GM12878 (cell line): ENCODE measurements around the gene LYRM2. TPM values are rescaled to one million over a fixed set of nuclear protein-coding genes. Genes with fewer than 3 reads are reported as not detected.

Experiments used
- ATAC-seq: fragments of 200-7000 bp; cut with Tn5 transposase; 3 replicates; pipeline ENCODE4 v1.9.1; 2020; ENCODE audit warnings: mild to moderate bottlenecking, moderate library complexity
- BruUV-seq: library from RNA; stranded (reverse); fragments of 400-500 nt; replicated peaks from 2 replicates; lab custom pipeline; 2021; lab: Mats Ljungman, UMichigan
- CTCF ChIA-PET: fragments of 300-600 bp; sonication (Branson Sonifier 250); formaldehyde crosslinking; extraction: SDS; loops from one replicate; lab custom pipeline; 2021; ENCODE audit warnings: inconsistent platforms; lab: Yijun Ruan, JAX
- POLR2A ChIA-PET: fragments of 350-600 bp; formaldehyde crosslinking; extraction: SDS; loops from one replicate; lab custom pipeline; 2021; ENCODE audit warnings: inconsistent platforms; lab: Charles Lee
- RAD21 ChIA-PET: fragments of 300-600 bp; sonication (Branson Sonifier 250); formaldehyde crosslinking; loops from one replicate; lab custom pipeline; 2023; ENCODE audit warnings: antibody characterized with exemption; ENCODE audit not compliant: unreplicated experiment; lab: Charles Lee
- SMC1A ChIA-PET: fragments of 300-600 bp; sonication (Branson Sonifier 250); formaldehyde crosslinking; loops from one replicate; lab custom pipeline; 2023; ENCODE audit not compliant: unreplicated experiment, uncharacterized antibody; lab: Charles Lee
- DNase-seq: peaks from one replicate; pipeline ENCODE4 v3.0.0-alpha.2; 2011; ENCODE audit warnings: low read depth, low spot score
- FAIRE-seq: peaks from 3 replicates; lab custom pipeline; 2011; peaks lifted over from hg19 to GRCh38; lab: Jason Lieb, UNC
- H2AFZ ChIP-seq: 2 replicates; pipeline ENCODE4 v1.6.0; 2011; ENCODE audit warnings: low read depth, low read length, control low read depth; ENCODE audit not compliant: control insufficient read depth
- H3K27ac ChIP-seq: 2 replicates; pipeline ENCODE4 v1.5.1; 2011; ENCODE audit warnings: control low read depth; ENCODE audit not compliant: control insufficient read depth, insufficient read depth
- H3K27me3 ChIP-seq, 2 experiments: replicated peaks in 1 of 2; 2 replicates each; pipeline versions ENCODE4 v1.6.0 to v1.6.1; 2011; ENCODE audit warnings: low read length in 1 of 2; ENCODE audit not compliant: control insufficient read depth in 2 of 2, insufficient read depth in 2 of 2
- H3K36me3 ChIP-seq, 2 experiments: 2 replicates each; pipeline ENCODE4 v1.5.1; 2011; ENCODE audit warnings: low read length in 1 of 2; ENCODE audit not compliant: control insufficient read depth in 2 of 2, insufficient read depth in 2 of 2
- H3K4me1 ChIP-seq: 2 replicates; pipeline ENCODE4 v1.6.1; 2011; ENCODE audit warnings: mild to moderate bottlenecking, low read length, moderate library complexity, mixed read lengths; ENCODE audit not compliant: control insufficient read depth, insufficient read depth
- H3K4me2 ChIP-seq: 2 replicates; pipeline ENCODE4 v1.6.0; 2011; ENCODE audit warnings: control low read depth; ENCODE audit not compliant: control insufficient read depth, insufficient read depth
- H3K4me3 ChIP-seq: fragments of 200-600 bp; sonication (generic); 2 replicates; pipeline ENCODE4 v1.5.1; 2016
- H3K79me2 ChIP-seq: 2 replicates; pipeline ENCODE4 v1.6.0; 2011; ENCODE audit warnings: low read length; ENCODE audit not compliant: control insufficient read depth, insufficient read depth
- H3K9ac ChIP-seq: 2 replicates; pipeline ENCODE4 v1.8.0; 2011; ENCODE audit warnings: low read length, control low read depth, mixed read lengths; ENCODE audit not compliant: control insufficient read depth, insufficient read depth
- H3K9me3 ChIP-seq: replicated peaks from 3 replicates; pipeline ENCODE4 v1.5.1; 2011; ENCODE audit warnings: mild to moderate bottlenecking, low read length; ENCODE audit not compliant: control insufficient read depth, insufficient read depth
- H4K20me1 ChIP-seq: 2 replicates; pipeline ENCODE4 v1.6.0; 2011; ENCODE audit not compliant: control insufficient read depth, insufficient read depth
- CBX3 ChIP-seq: fragments of 200-600 bp; sonication (generic); IDR thresholded peaks from 2 replicates; pipeline ENCODE4 v1.6.1; 2016; ENCODE audit warnings: low read depth, borderline replicate concordance
- EGR1 ChIP-seq, 2 experiments: IDR thresholded peaks; 1 replicate in 1 of 2; 2 replicates in 1 of 2; pipeline ENCODE4 v1.6.1; 2011 to 2012; ENCODE audit warnings: low read depth in 2 of 2, low read length in 2 of 2, borderline replicate concordance in 1 of 2, mild to moderate bottlenecking in 1 of 2, moderate library complexity in 1 of 2
- HCFC1 ChIP-seq: fragments of 150-350 bp; IDR thresholded peaks from 2 replicates; pipeline ENCODE4 v1.6.1; 2014; ENCODE audit warnings: low read length
- IKZF1 ChIP-seq: fragments of 450-650 bp; conservative IDR thresholded peaks from 2 replicates; pipeline ENCODE4 v1.6.1; 2017; ENCODE audit warnings: antibody characterized with exemption, mild to moderate bottlenecking
- IRF4 ChIP-seq: IDR thresholded peaks from 2 replicates; pipeline ENCODE4 v1.6.1; 2011; ENCODE audit warnings: low read depth, low read length
- JUNB ChIP-seq: IDR thresholded peaks from 2 replicates; pipeline ENCODE4 v1.6.1; 2016; ENCODE audit warnings: antibody characterized with exemption, mild to moderate bottlenecking
- MEF2A ChIP-seq: IDR thresholded peaks from 2 replicates; pipeline ENCODE4 v1.6.1; 2011; ENCODE audit warnings: low read depth, mild to moderate bottlenecking, low read length, moderate library complexity; ENCODE audit not compliant: insufficient read depth
- MTA3 ChIP-seq: IDR thresholded peaks from 2 replicates; pipeline ENCODE4 v1.6.1; 2012; ENCODE audit warnings: low read length, inconsistent platforms, borderline replicate concordance
- NR2C1 ChIP-seq: fragments of 450-650 bp; IDR thresholded peaks from 2 replicates; pipeline ENCODE4 v1.6.1; 2017; ENCODE audit warnings: antibody characterized with exemption, mild to moderate bottlenecking, moderate library complexity
- RB1 ChIP-seq: fragments of 450-650 bp; formaldehyde crosslinking; IDR thresholded peaks from 2 replicates; pipeline ENCODE4 v1.6.1; 2017; ENCODE audit warnings: mild to moderate bottlenecking, borderline replicate concordance
- STAT1 ChIP-seq: fragments of 450-650 bp; conservative IDR thresholded peaks from 2 replicates; pipeline ENCODE4 v1.6.1; 2014; ENCODE audit warnings: antibody characterized with exemption, mild to moderate bottlenecking
- SUZ12 ChIP-seq: fragments of 200-600 bp; sonication (generic); IDR thresholded peaks from one replicate; pipeline ENCODE4 v1.6.1; 2018; ENCODE audit warnings: antibody characterized with exemption, mild to moderate bottlenecking; ENCODE audit not compliant: unreplicated experiment
- TARDBP ChIP-seq: IDR thresholded peaks from 2 replicates; pipeline ENCODE4 v1.6.1; 2016; ENCODE audit warnings: borderline replicate concordance
- TCF3 ChIP-seq: IDR thresholded peaks from 2 replicates; pipeline ENCODE4 v1.6.1; 2012; ENCODE audit warnings: low read depth, mild to moderate bottlenecking, low read length, borderline replicate concordance; ENCODE audit not compliant: insufficient read depth
- ZNF384 ChIP-seq: IDR thresholded peaks from 2 replicates; pipeline ENCODE4 v1.6.1; 2012; ENCODE audit warnings: low read depth, mild to moderate bottlenecking, low read length, improper control_type of control experiment, borderline replicate concordance
- ZZZ3 ChIP-seq: IDR thresholded peaks from 2 replicates; pipeline ENCODE4 v1.6.1; 2011; ENCODE audit warnings: low read depth; ENCODE audit not compliant: control insufficient read depth, insufficient read length
- in situ Hi-C: fragments of 300-500 bp; cut with MboI; formaldehyde crosslinking; loops from 9 replicates; pipeline ENCODE4 v1.14.3; 2018; ENCODE audit warnings: mixed read lengths
- intact Hi-C: fragments of 100-400 bp; cut with micrococcal nuclease; formaldehyde crosslinking; loops from one replicate; pipeline ENCODE4 v1.14.2; 2022; ENCODE audit not compliant: unreplicated experiment
- polyA plus RNA-seq, 11 experiments: library from polyadenylated mRNA; depleted of rRNA in 4 of 11; unstranded in 6 of 11; stranded (reverse) in 5 of 11; fragments of >200 nt; fragmentation: Nextera tagmentation in 4 of 11; fragmentation: Illumina TruSeq in 1 of 11; extraction: Ambion mirVana in 4 of 11; extraction: Trizol in 1 of 11; gene quantifications; 1 replicate in 1 of 11; 2 replicates in 10 of 11; pipeline versions ENCODE4 v1.2.1 to v1.2.3, GENCODE V29; 2011 to 2016; ENCODE audit warnings: inconsistent platforms in 2 of 11, missing spikeins in 2 of 11, low read depth in 1 of 11
- total RNA-seq, 4 experiments: library from RNA; depleted of rRNA in 3 of 4; stranded (reverse); fragments of >200 nt in 3 of 4; fragmentation: Illumina TruSeq in 1 of 4; extraction: Trizol in 1 of 4; gene quantifications; 2 replicates each; pipeline versions ENCODE4 v1.2.1 to v1.2.3, GENCODE V29; 2013 to 2021
- TF ChIP-seq, protein P1 (sequence below): fragments of 450-650 bp; formaldehyde crosslinking; IDR thresholded peaks from 2 replicates; pipeline ENCODE4 v1.4.0; 2022; ENCODE audit warnings: mild to moderate bottlenecking, moderate library complexity
- TF ChIP-seq, protein P2 (sequence below): IDR thresholded peaks from 2 replicates; pipeline ENCODE4 v1.6.1; 2011; ENCODE audit warnings: low read depth, mild to moderate bottlenecking, low read length, moderate library complexity, borderline replicate concordance; ENCODE audit errors: extremely low read depth
- TF ChIP-seq, protein P3 (sequence below): fragments of 450-650 bp; IDR thresholded peaks from 2 replicates; pipeline ENCODE4 v1.6.1; 2017; ENCODE audit warnings: antibody characterized with exemption, mild to moderate bottlenecking, moderate library complexity

Gene LYRM2
- total and polyA plus RNA-seq, 10 of the 15 experiments (the other 5 are each of a cell fraction or from before 2014, with no cell fraction given): 17.2 to 75.0 (median 30.9) TPM

DNA sequence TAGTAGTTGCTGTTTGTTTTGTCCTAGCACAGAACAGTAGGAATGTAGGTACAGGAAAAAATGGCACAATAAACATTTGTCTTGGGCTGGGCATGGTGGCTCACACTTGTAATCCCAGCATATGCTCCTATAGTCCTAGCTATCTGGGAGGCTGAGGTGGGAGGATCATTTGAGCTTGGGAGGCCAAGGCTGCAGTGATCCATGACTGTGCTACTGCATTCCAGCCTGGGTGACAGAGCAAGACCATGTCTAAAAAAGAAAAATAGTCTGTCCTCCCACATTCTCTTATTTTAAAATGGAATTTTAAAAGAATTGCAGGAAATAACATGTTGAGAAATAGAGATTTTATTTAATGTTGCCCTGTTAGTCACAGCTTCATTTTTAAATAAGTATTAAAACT lies 117.8 kb downstream of the LYRM2 start:
- no TSS peak for BruUV-seq
- TF ChIP-seq RB1 (no peak), IRF4 (no peak), IKZF1 (no peak), MTA3 (no peak), ZNF384 (no peak), EGR1 (IDR thresholded peaks at IDR 0.05; ENCODE audit: borderline replicate concordance in 1 of 2, low read depth in 2 of 2, low read length in 2 of 2) (no peak), ZZZ3 (no peak), CBX3 (no peak), TARDBP (no peak), STAT1 (no peak), MEF2A (no peak), HCFC1 (no peak), SUZ12 (no peak), NR2C1 (no peak), TCF3 (no peak), JUNB (no peak)
- TF ChIP-seq, protein P1, sequence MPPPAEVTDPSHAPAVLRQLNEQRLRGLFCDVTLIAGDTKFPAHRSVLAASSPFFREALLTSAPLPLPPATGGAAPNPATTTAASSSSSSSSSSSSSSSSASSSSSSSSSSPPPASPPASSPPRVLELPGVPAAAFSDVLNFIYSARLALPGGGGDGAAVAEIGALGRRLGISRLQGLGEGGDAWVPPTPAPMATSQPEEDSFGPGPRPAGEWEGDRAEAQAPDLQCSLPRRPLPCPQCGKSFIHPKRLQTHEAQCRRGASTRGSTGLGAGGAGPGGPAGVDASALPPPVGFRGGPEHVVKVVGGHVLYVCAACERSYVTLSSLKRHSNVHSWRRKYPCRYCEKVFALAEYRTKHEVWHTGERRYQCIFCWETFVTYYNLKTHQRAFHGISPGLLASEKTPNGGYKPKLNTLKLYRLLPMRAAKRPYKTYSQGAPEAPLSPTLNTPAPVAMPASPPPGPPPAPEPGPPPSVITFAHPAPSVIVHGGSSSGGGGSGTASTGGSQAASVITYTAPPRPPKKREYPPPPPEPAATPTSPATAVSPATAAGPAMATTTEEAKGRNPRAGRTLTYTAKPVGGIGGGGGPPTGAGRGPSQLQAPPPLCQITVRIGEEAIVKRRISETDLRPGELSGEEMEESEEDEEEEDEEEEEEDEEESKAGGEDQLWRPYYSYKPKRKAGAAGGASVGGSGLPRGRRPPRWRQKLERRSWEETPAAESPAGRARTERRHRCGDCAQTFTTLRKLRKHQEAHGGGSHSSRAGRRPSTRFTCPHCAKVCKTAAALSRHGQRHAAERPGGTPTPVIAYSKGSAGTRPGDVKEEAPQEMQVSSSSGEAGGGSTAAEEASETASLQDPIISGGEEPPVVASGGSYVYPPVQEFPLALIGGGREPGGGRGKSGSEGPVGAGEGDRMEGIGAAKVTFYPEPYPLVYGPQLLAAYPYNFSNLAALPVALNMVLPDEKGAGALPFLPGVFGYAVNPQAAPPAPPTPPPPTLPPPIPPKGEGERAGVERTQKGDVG: no peak
- TF ChIP-seq, protein P2, sequence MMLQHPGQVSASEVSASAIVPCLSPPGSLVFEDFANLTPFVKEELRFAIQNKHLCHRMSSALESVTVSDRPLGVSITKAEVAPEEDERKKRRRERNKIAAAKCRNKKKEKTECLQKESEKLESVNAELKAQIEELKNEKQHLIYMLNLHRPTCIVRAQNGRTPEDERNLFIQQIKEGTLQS: no peak
- TF ChIP-seq, protein P3, sequence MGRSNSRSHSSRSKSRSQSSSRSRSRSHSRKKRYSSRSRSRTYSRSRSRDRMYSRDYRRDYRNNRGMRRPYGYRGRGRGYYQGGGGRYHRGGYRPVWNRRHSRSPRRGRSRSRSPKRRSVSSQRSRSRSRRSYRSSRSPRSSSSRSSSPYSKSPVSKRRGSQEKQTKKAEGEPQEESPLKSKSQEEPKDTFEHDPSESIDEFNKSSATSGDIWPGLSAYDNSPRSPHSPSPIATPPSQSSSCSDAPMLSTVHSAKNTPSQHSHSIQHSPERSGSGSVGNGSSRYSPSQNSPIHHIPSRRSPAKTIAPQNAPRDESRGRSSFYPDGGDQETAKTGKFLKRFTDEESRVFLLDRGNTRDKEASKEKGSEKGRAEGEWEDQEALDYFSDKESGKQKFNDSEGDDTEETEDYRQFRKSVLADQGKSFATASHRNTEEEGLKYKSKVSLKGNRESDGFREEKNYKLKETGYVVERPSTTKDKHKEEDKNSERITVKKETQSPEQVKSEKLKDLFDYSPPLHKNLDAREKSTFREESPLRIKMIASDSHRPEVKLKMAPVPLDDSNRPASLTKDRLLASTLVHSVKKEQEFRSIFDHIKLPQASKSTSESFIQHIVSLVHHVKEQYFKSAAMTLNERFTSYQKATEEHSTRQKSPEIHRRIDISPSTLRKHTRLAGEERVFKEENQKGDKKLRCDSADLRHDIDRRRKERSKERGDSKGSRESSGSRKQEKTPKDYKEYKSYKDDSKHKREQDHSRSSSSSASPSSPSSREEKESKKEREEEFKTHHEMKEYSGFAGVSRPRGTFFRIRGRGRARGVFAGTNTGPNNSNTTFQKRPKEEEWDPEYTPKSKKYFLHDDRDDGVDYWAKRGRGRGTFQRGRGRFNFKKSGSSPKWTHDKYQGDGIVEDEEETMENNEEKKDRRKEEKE: no peak

More for the DNA sequence above, 117.8 kb downstream of the LYRM2 start:
- ChIA-PET RAD21 (no interaction called here), CTCF (interaction anchor here (0.6 kb wide), 1 partner anchor 155 kb away, joined by 3 read pairs; no protein-coding TSS in a partner anchor), POLR2A (no interaction called here), SMC1A (interaction anchor here (0.8 to 1.5 kb wide), 2 partner anchors 88 to 92 kb away, joined by 3 read pairs; no protein-coding TSS in a partner anchor)
- in situ Hi-C loops: no loop called here
- DNase-seq (no peak), FAIRE-seq (no peak), ATAC-seq (no peak)
- Histone ChIP-seq H3K9ac (no peak overlapping the region), H3K36me3 (no peaks in the 10 kb centered on the region), H2AFZ (no peak overlapping the region), H3K4me2 (no peak overlapping the region), H3K4me1 (no peaks in the 10 kb centered on the region), H3K4me3 (no peak overlapping the region), H3K27ac (no peak overlapping the region), H3K79me2 (no peaks in the 10 kb centered on the region), H3K27me3 (no peaks in the 10 kb centered on the region), H3K9me3 (no peaks in the 10 kb centered on the region), H4K20me1 (no peaks in the 10 kb centered on the region)
- intact Hi-C loops: no loop called here
